SK-N-SH treated with all-trans-retinoic acid at 6 μM for 48 hours (cell line): ENCODE results near the gene PEX5L.

Experiments used
- ARNTL ChIP-seq: fragments of 450-650 bp; formaldehyde crosslinking; IDR thresholded peaks from 2 replicates; pipeline ENCODE4 v1.5.0; 2020; ENCODE audit warnings: low read depth, mild to moderate bottlenecking, moderate library complexity, borderline replicate concordance
- CREB5 ChIP-seq: fragments of 250-450 bp; sonication (Bioruptor Pico); IDR thresholded peaks from 2 replicates; pipeline ENCODE4 v1.5.1; 2020; ENCODE audit warnings: low read depth, mild to moderate bottlenecking, moderate library complexity
- CSDC2 ChIP-seq: fragments of 250-450 bp; sonication (Bioruptor Pico); IDR thresholded peaks from 2 replicates; pipeline ENCODE4 v1.5.0; 2020; ENCODE audit warnings: mild to moderate bottlenecking, moderate library complexity
- CSRNP3 ChIP-seq: fragments of 250-450 bp; sonication (Bioruptor Pico); IDR thresholded peaks from 2 replicates; pipeline ENCODE4 v1.5.1; 2021; ENCODE audit warnings: mild to moderate bottlenecking, moderate library complexity
- GLIS3 ChIP-seq: fragments of 250-450 bp; sonication (Bioruptor Pico); IDR thresholded peaks from 2 replicates; pipeline ENCODE4 v1.5.0; 2020; ENCODE audit warnings: mild to moderate bottlenecking, moderate library complexity
- OSR1 ChIP-seq: fragments of 250-450 bp; sonication (Bioruptor Pico); IDR thresholded peaks from 2 replicates; pipeline ENCODE4 v1.8.0; 2022; ENCODE audit warnings: moderate library complexity, mild to moderate bottlenecking, inconsistent platforms
- PATZ1 ChIP-seq: fragments of 250-450 bp; sonication (Bioruptor Pico); IDR thresholded peaks from 2 replicates; pipeline ENCODE4 v1.8.0; 2020; ENCODE audit warnings: mild to moderate bottlenecking, moderate library complexity, borderline replicate concordance
- RARB ChIP-seq: fragments of 250-450 bp; sonication (Bioruptor Pico); IDR thresholded peaks from 2 replicates; pipeline ENCODE4 v1.8.0; 2021; ENCODE audit warnings: mild to moderate bottlenecking, moderate library complexity
- SNAI2 ChIP-seq: fragments of 250-450 bp; sonication (Bioruptor Pico); IDR thresholded peaks from 2 replicates; pipeline ENCODE4 v1.5.0; 2020; ENCODE audit warnings: mild to moderate bottlenecking, moderate library complexity
- TCF4 ChIP-seq: fragments of 250-450 bp; sonication (Bioruptor Pico); IDR thresholded peaks from 2 replicates; pipeline ENCODE4 v1.8.0; 2021; ENCODE audit warnings: mild to moderate bottlenecking, moderate library complexity, borderline replicate concordance
- TOX ChIP-seq: fragments of 250-450 bp; sonication (Bioruptor Pico); IDR thresholded peaks from 2 replicates; pipeline ENCODE4 v1.8.0; 2021; ENCODE audit warnings: mild to moderate bottlenecking, moderate library complexity, borderline replicate concordance
- ZC3H10 ChIP-seq: fragments of 250-450 bp; sonication (Bioruptor Pico); IDR thresholded peaks from 2 replicates; pipeline ENCODE4 v1.5.1; 2021; ENCODE audit warnings: mild to moderate bottlenecking, moderate library complexity
- ZFP3 ChIP-seq: fragments of 250-450 bp; sonication (Bioruptor Pico); IDR thresholded peaks from 2 replicates; pipeline ENCODE4 v1.5.0; 2020; ENCODE audit warnings: mild to moderate bottlenecking, moderate library complexity
- ZFP30 ChIP-seq: fragments of 450-650 bp; formaldehyde crosslinking; IDR thresholded peaks from 2 replicates; pipeline ENCODE4 v1.5.0; 2022; ENCODE audit warnings: mild to moderate bottlenecking, moderate library complexity

GRCh38 chr3:180036671-180037455, at the start of gene PEX5L:
- no peak for TF ChIP-seq GLIS3 (CRISPR knock-in tag)
- no peak for TF ChIP-seq SNAI2 (CRISPR knock-in tag)
- no peak for TF ChIP-seq ARNTL (CRISPR knock-in tag)
- no peak for TF ChIP-seq ZFP30 (CRISPR knock-in tag)
- TF ChIP-seq TOX (CRISPR knock-in tag): no peak
- TF ChIP-seq TCF4 (CRISPR knock-in tag): no peak
- TF ChIP-seq PATZ1: no peak
- TF ChIP-seq CREB5 (CRISPR knock-in tag): no peak
- TF ChIP-seq ZC3H10 (CRISPR knock-in tag): no peak
- no peak for TF ChIP-seq CSRNP3 (CRISPR knock-in tag)
- TF ChIP-seq CSDC2 (CRISPR knock-in tag): peak; percentile 35; the same call in 1 of the 2 replicates
- no peak for TF ChIP-seq OSR1 (CRISPR knock-in tag)
- no peak for TF ChIP-seq RARB (CRISPR knock-in tag)
- TF ChIP-seq ZFP3 (CRISPR knock-in tag): peak; percentile 42; the same call in 1 of the 2 replicates
